PC-9 (cell line): Measurements from ENCODE around the gene PRSS21. TPM values are rescaled to one million over a fixed set of nuclear protein-coding genes. Genes with fewer than 3 reads are reported as not detected.
A peak's percentile ranks its signal among the peaks of the same experiment; 100 is the strongest.

ENCODE experiments used
- BruUV-seq: library from RNA; stranded (reverse); fragments of 400-500 nt; replicated peaks from 2 replicates; lab custom pipeline; 2021; lab: Mats Ljungman, UMichigan
- CTCF ChIA-PET: fragments of 300-600 bp; sonication (Branson Sonifier 250); formaldehyde crosslinking; loops from one replicate; lab custom pipeline; 2022; ENCODE audit warnings: antibody characterized with exemption; lab: Charles Lee
- POLR2A ChIA-PET: fragments of 300-600 bp; sonication (Branson Sonifier 250); formaldehyde crosslinking; loops from one replicate; lab custom pipeline; 2022; ENCODE audit warnings: antibody characterized with exemption; ENCODE audit not compliant: unreplicated experiment; lab: Charles Lee
- DNase-seq, 2 experiments: peaks; one replicate each; pipeline versions ENCODE4 v3.0.0 to v3.0.0-alpha.2; 2015 to 2022; ENCODE audit warnings: mixed read lengths in 1 of 2
- H2AFZ ChIP-seq: fragments of 200-600 bp; sonication (generic); 2 replicates; pipeline ENCODE4 v1.8.1; 2017; ENCODE audit warnings: antibody characterized with exemption
- H3F3A ChIP-seq: fragments of 200-600 bp; sonication (generic); 2 replicates; pipeline ENCODE4 v1.8.1; 2017; ENCODE audit warnings: antibody characterized with exemption, mild to moderate bottlenecking, low read depth; ENCODE audit not compliant: insufficient read depth
- H3K27ac ChIP-seq: fragments of 200-600 bp; sonication (generic); 2 replicates; pipeline ENCODE4 v1.6.1; 2016; ENCODE audit warnings: mixed run types
- H3K27me3 ChIP-seq: fragments of 200-600 bp; sonication (generic); 2 replicates; pipeline ENCODE4 v1.6.1; 2016; ENCODE audit warnings: low read depth, mixed run types; ENCODE audit not compliant: insufficient read depth
- H3K36me3 ChIP-seq: fragments of 200-600 bp; sonication (generic); 2 replicates; pipeline ENCODE4 v1.6.1; 2016; ENCODE audit warnings: low read depth, mixed run types
- H3K4me1 ChIP-seq: fragments of 200-600 bp; sonication (generic); replicated peaks from 2 replicates; pipeline ENCODE4 v1.6.1; 2016; ENCODE audit warnings: mixed run types; ENCODE audit not compliant: insufficient read depth
- H3K4me2 ChIP-seq: fragments of 200-600 bp; sonication (generic); 2 replicates; pipeline ENCODE4 v1.6.1; 2017; ENCODE audit warnings: mixed run types
- H3K4me3 ChIP-seq: fragments of 200-600 bp; sonication (generic); 2 replicates; pipeline ENCODE4 v1.6.1; 2016; ENCODE audit warnings: mixed run types
- H3K79me2 ChIP-seq: fragments of 200-600 bp; sonication (generic); 2 replicates; pipeline ENCODE4 v1.6.1; 2017; ENCODE audit warnings: low read depth, mixed run types
- H3K9me2 ChIP-seq: fragments of 200-600 bp; sonication (generic); 2 replicates; pipeline ENCODE4 v1.8.1; 2017; ENCODE audit warnings: mild to moderate bottlenecking; ENCODE audit not compliant: insufficient read depth
- H3K9me3 ChIP-seq: fragments of 200-600 bp; sonication (generic); 2 replicates; pipeline ENCODE4 v1.8.1; 2016; ENCODE audit warnings: low read depth; ENCODE audit not compliant: insufficient read depth
- H4K20me1 ChIP-seq: fragments of 200-600 bp; sonication (generic); 2 replicates; pipeline ENCODE4 v1.8.1; 2017; ENCODE audit not compliant: insufficient read depth
- CTCF ChIP-seq: fragments of 200-600 bp; sonication (generic); conservative IDR thresholded peaks from 2 replicates; pipeline ENCODE4 v1.6.1; 2017; ENCODE audit warnings: mixed run types, antibody characterized with exemption, mild to moderate bottlenecking, moderate library complexity
- EZH2 ChIP-seq: fragments of 200-600 bp; sonication (generic); IDR thresholded peaks from 2 replicates; pipeline ENCODE4 v1.8.0; 2017; ENCODE audit warnings: antibody characterized with exemption, low read depth
- intact Hi-C: fragments of 100-400 bp; cut with micrococcal nuclease; formaldehyde crosslinking; loops from one replicate; pipeline ENCODE4 v1.10.0; 2022; ENCODE audit not compliant: unreplicated experiment
- total RNA-seq: library from RNA; stranded (reverse); gene quantifications from 2 replicates; pipeline ENCODE4 v1.2.3, GENCODE V29; 2021

PRSS21 gene
- total RNA-seq, 1 experiment from 2014 or later = 61.2 TPM

GRCh38 chr16:2784358-2785100 is 32.5 kb upstream of the PRSS21 start:
- intact Hi-C loops = no loop called here
- no peaks in the 10 kb centered on the region for H3K36me3 ChIP-seq
- H3K27me3 ChIP-seq = peaks cover 3% of the 10 kb centered on the region; the same call in 1 of the 2 replicates
- H3K9me3 ChIP-seq = no peaks in the 10 kb centered on the region
- no peak overlapping the region for H2AFZ ChIP-seq
- 0 out of 2 replicates have a peak, but pooled peaks cover 5% of the 10 kb centered on the region for H3K79me2 ChIP-seq
- ChIA-PET CTCF (no interaction called here), POLR2A (interaction anchor here (0.7 kb wide), 2 partner anchors 142 to 1705 kb away, joined by 3 to 6 read pairs; no protein-coding TSS in a partner anchor)
- H3K27ac ChIP-seq = no peak overlapping the region
- H3F3A ChIP-seq = peaks cover 16% of the 10 kb centered on the region; the same call in 1 of the 2 replicates
- H3K4me2 ChIP-seq = no peak overlapping the region
- DNase-seq = no peak
- no TSS peak for BruUV-seq
- TF ChIP-seq CTCF (no peak), EZH2 (no peak)
- H4K20me1 ChIP-seq = no peaks in the 10 kb centered on the region
- H3K4me1 ChIP-seq = no peaks in the 10 kb centered on the region
- no peaks in the 10 kb centered on the region for H3K9me2 ChIP-seq
- no peak overlapping the region for H3K4me3 ChIP-seq

GRCh38 chr16:2785101-2785991 is 31.7 kb upstream of the PRSS21 start:
- H3K4me2 ChIP-seq = peak overlapping the region; percentile 26; the same call in 1 of the 2 replicates
- H3K79me2 ChIP-seq = no peaks in the 10 kb centered on the region
- H3K4me3 ChIP-seq = no peak overlapping the region
- no TSS peak for BruUV-seq
- ChIA-PET CTCF (no interaction called here), POLR2A (interaction anchor here (0.6 to 0.7 kb wide), 4 partner anchors 9 to 1704 kb away, joined by 3 to 6 read pairs (median 3); no protein-coding TSS in a partner anchor)
- no peaks in the 10 kb centered on the region for H3K4me1 ChIP-seq
- no peak overlapping the region for H2AFZ ChIP-seq
- no peak overlapping the region for H3K27ac ChIP-seq
- peaks cover 3% of the 10 kb centered on the region; the same call in 1 of the 2 replicates for H3K27me3 ChIP-seq
- H3K36me3 ChIP-seq = no peaks in the 10 kb centered on the region
- H3K9me2 ChIP-seq = no peaks in the 10 kb centered on the region
- DNase-seq = peak in 1 of 2 experiments; percentile 48
- H4K20me1 ChIP-seq = no peaks in the 10 kb centered on the region
- no peak for TF ChIP-seq CTCF
- no peak for TF ChIP-seq EZH2
- intact Hi-C loops = no loop called here
- no peaks in the 10 kb centered on the region for H3K9me3 ChIP-seq
- peaks cover 13% of the 10 kb centered on the region; the same call in 1 of the 2 replicates for H3F3A ChIP-seq
